ENCODE results near the gene SPOCK1. TPM values are rescaled to one million over a fixed set of nuclear protein-coding genes. Genes with fewer than 3 reads are reported as not detected.

SPOCK1 gene
- total and polyA plus RNA-seq, 2 donors (not counting 3 experiments of a cell fraction or from before 2014, with no cell fraction given), result 144 to 280 TPM

DNA sequence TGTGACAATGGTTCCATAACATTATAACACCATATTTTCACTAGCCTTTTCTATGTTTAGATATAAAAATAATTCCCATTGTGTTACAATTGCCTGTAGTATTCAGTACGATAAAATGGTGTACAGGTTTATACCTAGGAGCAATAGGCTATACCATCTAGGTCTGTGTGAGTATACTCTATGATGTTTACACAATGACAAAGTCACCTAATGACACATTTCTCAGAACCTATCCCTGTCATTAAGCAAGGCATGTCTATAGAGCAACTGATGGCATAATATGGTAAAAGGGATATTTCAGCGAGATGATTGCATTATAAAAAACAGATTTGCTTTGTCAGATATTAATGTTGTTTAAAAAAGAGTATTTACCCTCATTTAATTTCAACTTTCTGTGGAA, 517.2 kb downstream of the SPOCK1 start:
- Histone ChIP-seq H3K79me2 (ENCODE audit: control insufficient read depth, insufficient read depth, low read length) (no peaks in the 10 kb centered on the region), H3K9me1 (replicated peaks; ENCODE audit: control insufficient read depth, extremely low read depth, insufficient read depth, low read length) (no peaks in the 10 kb centered on the region), H3K4me1 (ENCODE audit: control insufficient read depth, extremely low read depth, insufficient read depth, low read length) (peaks cover 4% of the 10 kb centered on the region), H3K4me3 (replicated peaks in 1 of 3; ENCODE audit: insufficient read depth in 1 of 3, low read depth in 1 of 3, low read length in 3 of 3) (no peak overlapping the region), H3K9me3 (replicated peaks; ENCODE audit: control insufficient read depth, insufficient read depth, low read length) (no peaks in the 10 kb centered on the region), H3K36me3 (ENCODE audit: control insufficient read depth in 2 of 2, extremely low read depth in 1 of 2, insufficient read depth in 2 of 2, low read length in 2 of 2) (peaks cover 0 to 16% of the 10 kb centered on the region in 2 experiments), H3K27me3 (ENCODE audit: control insufficient read depth in 2 of 2, insufficient read depth in 2 of 2, low read length in 2 of 2) (no peaks in the 10 kb centered on the region), H3K27ac (ENCODE audit: insufficient read depth, low read depth, low read length) (no peak overlapping the region), H3K9ac (replicated peaks; ENCODE audit: extremely low read depth, insufficient read depth, low read length) (no peak overlapping the region), H4K20me1 (replicated peaks; ENCODE audit: control insufficient read depth, extremely low read depth, insufficient read depth, low read length) (no peaks in the 10 kb centered on the region), H2AFZ (ENCODE audit: low read depth, low read length) (no peak overlapping the region), H3K4me2 (ENCODE audit: insufficient read depth, low read length) (no peak overlapping the region)
- FAIRE-seq (no peak), DNase-seq (ENCODE audit: low read depth, low spot score) (no peak)
- intact Hi-C loops (cut with micrococcal nuclease), result no loop called here
- no peak for TF ChIP-seq FOS (IDR thresholded peaks at IDR 0.05; ENCODE audit: borderline replicate concordance, insufficient read depth, low read length)
- TF ChIP-seq POLR2A (IDR thresholded peaks at IDR 0.05; ENCODE audit: low read depth, low read length), result no peak
- TF ChIP-seq POLR2AphosphoS5 (IDR thresholded peaks at IDR 0.05; ENCODE audit: insufficient read depth, low read depth, low read length), result no peak
- TF ChIP-seq JUN (IDR thresholded peaks at IDR 0.05; ENCODE audit: borderline replicate concordance, insufficient read depth, insufficient read length, low read depth), result no peak
- TF ChIP-seq MYC (IDR thresholded peaks at IDR 0.05; ENCODE audit: low read depth, low read length), result no peak
- TF ChIP-seq, protein P1, sequence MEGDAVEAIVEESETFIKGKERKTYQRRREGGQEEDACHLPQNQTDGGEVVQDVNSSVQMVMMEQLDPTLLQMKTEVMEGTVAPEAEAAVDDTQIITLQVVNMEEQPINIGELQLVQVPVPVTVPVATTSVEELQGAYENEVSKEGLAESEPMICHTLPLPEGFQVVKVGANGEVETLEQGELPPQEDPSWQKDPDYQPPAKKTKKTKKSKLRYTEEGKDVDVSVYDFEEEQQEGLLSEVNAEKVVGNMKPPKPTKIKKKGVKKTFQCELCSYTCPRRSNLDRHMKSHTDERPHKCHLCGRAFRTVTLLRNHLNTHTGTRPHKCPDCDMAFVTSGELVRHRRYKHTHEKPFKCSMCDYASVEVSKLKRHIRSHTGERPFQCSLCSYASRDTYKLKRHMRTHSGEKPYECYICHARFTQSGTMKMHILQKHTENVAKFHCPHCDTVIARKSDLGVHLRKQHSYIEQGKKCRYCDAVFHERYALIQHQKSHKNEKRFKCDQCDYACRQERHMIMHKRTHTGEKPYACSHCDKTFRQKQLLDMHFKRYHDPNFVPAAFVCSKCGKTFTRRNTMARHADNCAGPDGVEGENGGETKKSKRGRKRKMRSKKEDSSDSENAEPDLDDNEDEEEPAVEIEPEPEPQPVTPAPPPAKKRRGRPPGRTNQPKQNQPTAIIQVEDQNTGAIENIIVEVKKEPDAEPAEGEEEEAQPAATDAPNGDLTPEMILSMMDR (IDR thresholded peaks at IDR 0.05; ENCODE audit: extremely low read depth in 1 of 2, insufficient read depth in 1 of 2, low read depth in 1 of 2, low read length in 2 of 2), result no peak
- TF ChIP-seq, protein P2, sequence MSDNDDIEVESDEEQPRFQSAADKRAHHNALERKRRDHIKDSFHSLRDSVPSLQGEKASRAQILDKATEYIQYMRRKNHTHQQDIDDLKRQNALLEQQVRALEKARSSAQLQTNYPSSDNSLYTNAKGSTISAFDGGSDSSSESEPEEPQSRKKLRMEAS (IDR thresholded peaks at IDR 0.05; ENCODE audit: insufficient read depth, insufficient read length), result no peak
- no peak for TF ChIP-seq EZH2 (IDR thresholded peaks at IDR 0.05; ENCODE audit: borderline replicate concordance, low read depth, low read length, severe bottlenecking)
- TF ChIP-seq GATA2 (IDR thresholded peaks at IDR 0.05; ENCODE audit: insufficient read depth, insufficient read length, low read depth, low read length), result no peak
- BruUV-seq (replicated peaks), result no TSS peak
- ChIA-PET CTCF (no interaction called here), POLR2A (no interaction called here)
- dilution Hi-C loops (cut with MboI; ENCODE audit: extremely low pct_ligation_motif_present, low sequenced_read_pairs), result no loop called here

Data from endothelial cell of umbilical vein (primary cell).